ENCODE results near the gene TGM3. TPM values are rescaled to one million over a fixed set of nuclear protein-coding genes. Genes with fewer than 3 reads are reported as not detected.

TGM3 gene
- total RNA-seq, 2 donors from 2014 or later, result 0.23 to 1.8 TPM

- TF ChIP-seq POLR2A (IDR thresholded peaks at IDR 0.05) (no peak), POLR2AphosphoS5 (IDR thresholded peaks at IDR 0.05) (no peak), CTCF (IDR thresholded peaks at IDR 0.05) (no peak)
Measured at GRCh38 chr20:2303673-2304072, 7.9 kb downstream of the TGM3 start.

GRCh38 chr20:2304180-2304579 lies 8.4 kb downstream of the TGM3 start:
- Histone ChIP-seq H3K27ac (no peak overlapping the region), H3K9me3 (no peaks in the 10 kb centered on the region), H3K4me3 (no peak overlapping the region), H3K4me1 (replicated peaks) (no peaks in the 10 kb centered on the region), H3K36me3 (no peaks in the 10 kb centered on the region), H3K27me3 (replicated peaks; ENCODE audit: insufficient read depth) (no peaks in the 10 kb centered on the region)
- TF ChIP-seq POLR2AphosphoS5 (IDR thresholded peaks at IDR 0.05), result no peak
- no peak for TF ChIP-seq POLR2A (IDR thresholded peaks at IDR 0.05)
- TF ChIP-seq CTCF (IDR thresholded peaks at IDR 0.05), result no peak
- no peak for DNase-seq (ENCODE audit: low spot score)
- WGBS, result 79% methylated on average over 7 of the region's 7 CpGs
- intact Hi-C loops (cut with DNase I), result no loop called here

More at GRCh38 chr20:2303673-2304072, 7.9 kb downstream of the TGM3 start:
- Histone ChIP-seq H3K36me3 (no peaks in the 10 kb centered on the region), H3K9me3 (no peaks in the 10 kb centered on the region), H3K4me1 (replicated peaks) (no peaks in the 10 kb centered on the region), H3K4me3 (no peak overlapping the region), H3K27me3 (replicated peaks; ENCODE audit: insufficient read depth) (no peaks in the 10 kb centered on the region), H3K27ac (no peak overlapping the region)
- 32% methylated on average over 6 of the region's 6 CpGs for WGBS
- intact Hi-C loops (cut with DNase I), result no loop called here
- DNase-seq (ENCODE audit: low spot score), result no peak

- Histone ChIP-seq H3K9me3 (no peaks in the 10 kb centered on the region), H3K27me3 (replicated peaks; ENCODE audit: insufficient read depth) (no peaks in the 10 kb centered on the region), H3K27ac (no peak overlapping the region), H3K4me1 (replicated peaks) (no peaks in the 10 kb centered on the region), H3K4me3 (no peak overlapping the region), H3K36me3 (no peaks in the 10 kb centered on the region)
- WGBS, result 38% methylated on average over 2 of the region's 2 CpGs
- DNase-seq (ENCODE audit: low spot score), result no peak
- TF ChIP-seq CTCF (IDR thresholded peaks at IDR 0.05), result no peak
- no peak for TF ChIP-seq POLR2A (IDR thresholded peaks at IDR 0.05)
- TF ChIP-seq POLR2AphosphoS5 (IDR thresholded peaks at IDR 0.05), result no peak
- intact Hi-C loops (cut with DNase I), result no loop called here
Measured at GRCh38 chr20:2305029-2305428, 9.2 kb downstream of the TGM3 start.

- Histone ChIP-seq H3K36me3 (no peaks in the 10 kb centered on the region), H3K4me1 (replicated peaks) (no peaks in the 10 kb centered on the region), H3K9me3 (no peaks in the 10 kb centered on the region), H3K4me3 (no peak overlapping the region), H3K27me3 (replicated peaks; ENCODE audit: insufficient read depth) (no peaks in the 10 kb centered on the region), H3K27ac (no peak overlapping the region)
- intact Hi-C loops (cut with DNase I), result no loop called here
- no peak for TF ChIP-seq POLR2A (IDR thresholded peaks at IDR 0.05)
- WGBS, result 69% methylated on average over 9 of the region's 9 CpGs
- no peak for DNase-seq (ENCODE audit: low spot score)
Measured at GRCh38 chr20:2305479-2305878, 9.7 kb downstream of the TGM3 start.

GRCh38 chr20:2305946-2306345 lies 10.1 kb downstream of the TGM3 start:
- no peaks in the 10 kb centered on the region for H3K9me3 ChIP-seq
- H3K36me3 ChIP-seq, result no peaks in the 10 kb centered on the region
- DNase-seq (ENCODE audit: low spot score), result no peak
- no peak for TF ChIP-seq POLR2AphosphoS5 (IDR thresholded peaks at IDR 0.05)
- TF ChIP-seq CTCF (IDR thresholded peaks at IDR 0.05), result no peak
- no peak for TF ChIP-seq POLR2A (IDR thresholded peaks at IDR 0.05)
- 78% methylated on average over 2 of the region's 2 CpGs for WGBS
- no peaks in the 10 kb centered on the region for H3K27me3 ChIP-seq (replicated peaks; ENCODE audit: insufficient read depth)
- intact Hi-C loops (cut with DNase I), result no loop called here
- no peaks in the 10 kb centered on the region for H3K4me1 ChIP-seq (replicated peaks)
- no peak overlapping the region for H3K27ac ChIP-seq
- no peak overlapping the region for H3K4me3 ChIP-seq
